ENCODE measurements around the gene PCDHGA2.
A peak's percentile ranks its signal among the peaks of the same experiment; 100 is the strongest.
"Not testable (repeated sequence)": the region's sequence is repeated elsewhere in the genome, so short reads cannot be mapped to it uniquely, and the experiment has no call there.

PCDHGA2 gene

DNA sequence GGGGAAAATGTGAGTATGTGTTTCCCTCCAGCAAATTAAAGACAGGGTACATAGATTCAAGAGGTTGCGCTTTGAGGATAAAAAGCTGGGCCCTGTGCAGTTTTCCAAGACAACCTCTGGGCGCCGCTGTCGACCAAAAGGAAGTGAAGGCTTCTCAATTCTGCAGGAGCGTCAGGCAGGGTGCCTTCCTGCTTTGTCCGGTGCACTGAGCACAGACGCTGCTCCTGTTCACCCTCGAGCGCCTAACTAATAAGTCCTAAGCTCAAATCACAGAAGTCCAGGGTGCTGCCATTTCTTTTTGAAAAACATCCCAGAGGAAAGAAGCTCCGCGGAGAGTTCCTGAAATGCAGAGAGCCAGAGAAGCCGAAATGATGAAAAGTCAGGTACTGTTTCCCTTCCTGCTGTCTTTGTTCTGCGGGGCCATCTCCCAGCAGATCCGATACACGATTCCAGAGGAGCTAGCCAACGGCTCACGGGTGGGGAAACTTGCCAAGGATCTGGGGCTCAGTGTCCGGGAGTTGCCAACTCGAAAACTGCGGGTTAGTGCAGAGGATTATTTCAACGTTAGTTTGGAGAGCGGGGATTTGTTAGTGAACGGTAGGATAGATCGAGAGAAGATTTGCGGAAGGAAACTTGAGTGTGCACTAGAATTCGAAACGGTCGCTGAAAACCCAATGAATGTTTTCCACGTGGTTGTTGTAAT is 11.5 kb downstream of the PCDHGA2 start, which contains the start of gene PCDHGB1:
Gene PCDHGB1 (plus strand): TSS at position 183 of the 703 bp plus-strand sequence. CDS start 162 bp downstream, at position 345.
- peak; percentile 45 for DNase-seq

DNA sequence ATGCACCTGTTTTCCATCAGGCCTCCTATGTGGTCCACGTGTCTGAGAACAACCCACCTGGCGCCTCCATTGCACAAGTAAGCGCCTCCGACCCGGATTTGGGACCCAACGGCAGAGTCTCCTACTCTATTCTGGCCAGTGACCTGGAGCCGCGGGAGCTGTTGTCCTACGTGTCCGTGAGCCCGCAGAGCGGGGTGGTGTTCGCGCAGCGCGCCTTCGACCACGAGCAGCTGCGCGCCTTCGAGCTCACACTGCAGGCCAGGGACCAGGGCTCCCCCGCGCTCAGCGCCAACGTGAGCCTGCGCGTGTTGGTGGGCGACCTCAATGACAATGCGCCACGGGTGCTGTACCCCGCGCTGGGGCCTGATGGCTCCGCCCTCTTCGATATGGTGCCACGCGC is 13.0 kb downstream of the PCDHGA2 start:
- DNase-seq = no peak

DNA sequence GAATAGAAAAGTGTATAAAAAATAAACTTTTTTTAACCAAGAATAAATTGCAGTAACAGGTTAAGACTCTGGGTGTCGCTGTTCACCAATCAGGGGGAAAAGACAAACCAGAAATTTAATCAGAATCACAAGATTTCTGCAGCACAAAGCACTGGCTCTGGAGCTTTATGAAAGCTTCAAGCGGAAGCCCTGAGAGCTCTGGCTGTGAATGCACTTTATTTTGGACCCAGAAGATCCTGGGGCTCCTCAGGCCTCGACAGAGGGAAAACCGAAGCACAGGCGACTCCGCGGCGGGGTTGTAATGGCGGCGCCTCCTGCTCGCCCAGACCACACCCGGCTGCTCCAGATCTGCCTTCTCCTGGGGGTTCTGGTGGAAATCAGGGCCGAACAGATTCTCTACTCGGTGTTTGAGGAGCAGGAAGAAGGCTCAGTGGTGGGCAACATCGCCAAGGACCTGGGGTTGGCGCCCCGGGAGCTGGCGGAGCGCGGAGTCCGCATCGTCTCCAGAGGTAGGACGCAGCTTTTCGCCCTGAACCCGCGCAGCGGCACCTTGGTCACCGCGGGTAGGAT is 16.4 kb downstream of the PCDHGA2 start, which contains the start of gene PCDHGA4:
Gene PCDHGA4 (plus strand): TSS at position 122 of the 570 bp plus-strand sequence. CDS start 87 bp downstream, at position 209.
- DNase-seq = no peak

DNA sequence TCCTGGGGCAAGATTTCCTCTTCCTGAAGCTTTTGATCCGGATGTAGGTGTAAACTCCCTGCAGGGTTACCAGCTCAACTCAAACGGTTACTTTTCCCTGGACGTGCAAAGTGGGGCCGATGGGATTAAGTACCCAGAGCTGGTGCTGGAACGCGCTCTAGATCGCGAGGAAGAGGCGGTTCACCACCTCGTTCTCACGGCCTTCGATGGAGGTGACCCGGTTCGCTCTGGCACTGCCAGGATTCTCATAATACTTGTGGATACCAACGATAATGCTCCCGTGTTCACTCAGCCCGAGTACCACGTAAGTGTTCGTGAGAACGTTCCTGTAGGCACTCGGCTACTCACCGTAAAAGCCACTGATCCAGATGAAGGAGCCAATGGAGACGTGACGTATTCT is 17.1 kb downstream of the PCDHGA2 start:
- DNase-seq = no peak

DNA sequence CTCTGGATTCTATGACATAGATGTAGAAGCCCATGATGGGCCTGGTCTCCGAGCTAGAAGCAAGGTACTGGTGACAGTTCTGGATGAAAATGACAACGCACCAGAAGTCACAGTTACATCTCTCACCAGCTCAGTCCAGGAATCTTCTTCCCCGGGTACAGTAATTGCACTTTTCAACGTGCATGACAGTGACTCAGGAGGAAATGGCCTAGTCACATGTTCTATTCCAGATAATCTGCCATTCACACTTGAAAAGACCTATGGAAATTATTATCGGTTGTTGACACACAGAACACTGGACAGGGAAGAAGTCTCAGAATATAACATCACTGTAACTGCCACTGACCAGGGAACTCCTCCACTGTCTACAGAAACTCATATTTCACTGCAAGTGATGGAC is 17.6 kb downstream of the PCDHGA2 start:
- DNase-seq = no peak

DNA sequence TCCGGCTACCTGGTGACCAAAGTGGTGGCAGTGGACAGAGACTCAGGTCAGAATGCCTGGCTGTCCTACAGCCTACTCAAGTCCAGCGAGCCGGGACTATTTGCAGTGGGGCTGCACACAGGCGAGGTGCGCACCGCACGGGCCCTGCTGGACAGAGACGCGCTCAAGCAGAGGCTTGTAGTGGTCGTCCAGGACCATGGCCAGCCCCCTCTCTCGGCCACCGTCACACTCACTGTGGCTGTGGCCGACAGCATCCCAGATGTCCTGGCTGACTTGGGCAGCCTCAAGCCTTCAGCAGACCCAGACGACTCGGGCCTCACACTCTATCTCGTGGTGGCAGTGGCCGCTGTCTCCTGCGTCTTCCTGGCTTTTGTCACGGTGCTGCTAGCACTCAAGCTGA is 18.4 kb downstream of the PCDHGA2 start:
- DNase-seq = no peak

DNA sequence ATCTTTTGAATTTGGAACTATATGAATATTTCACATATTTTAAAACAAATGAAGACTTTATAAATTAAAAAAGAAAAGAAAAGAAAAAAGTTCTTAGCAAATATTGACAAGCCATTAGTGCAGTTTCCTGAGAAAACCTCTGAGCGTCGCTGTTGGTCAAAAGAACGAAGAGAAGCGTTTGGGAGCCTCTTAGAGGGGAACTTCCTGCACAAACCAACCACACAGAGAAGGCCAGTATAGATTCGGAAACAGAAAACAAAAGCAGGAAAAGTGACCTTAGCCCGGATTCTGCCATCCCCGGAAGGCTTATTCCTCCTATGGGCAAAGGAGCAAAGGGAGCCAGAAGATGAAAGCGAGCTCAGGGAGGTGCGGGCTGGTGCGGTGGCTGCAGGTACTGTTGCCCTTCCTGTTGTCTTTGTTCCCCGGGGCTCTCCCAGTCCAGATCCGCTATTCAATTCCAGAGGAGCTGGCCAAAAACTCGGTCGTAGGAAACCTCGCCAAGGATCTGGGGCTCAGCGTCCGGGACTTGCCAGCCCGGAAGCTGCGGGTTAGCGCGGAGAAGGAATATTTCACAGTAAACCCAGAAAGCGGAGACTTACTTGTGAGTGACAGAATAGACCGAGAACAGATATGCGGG is 21.3 kb downstream of the PCDHGA2 start, which contains the start of gene PCDHGB2:
Gene PCDHGB2 (plus strand): TSS at position 205 of the 637 bp plus-strand sequence. CDS start 142 bp downstream, at position 347.
- DNase-seq = no peak

DNA sequence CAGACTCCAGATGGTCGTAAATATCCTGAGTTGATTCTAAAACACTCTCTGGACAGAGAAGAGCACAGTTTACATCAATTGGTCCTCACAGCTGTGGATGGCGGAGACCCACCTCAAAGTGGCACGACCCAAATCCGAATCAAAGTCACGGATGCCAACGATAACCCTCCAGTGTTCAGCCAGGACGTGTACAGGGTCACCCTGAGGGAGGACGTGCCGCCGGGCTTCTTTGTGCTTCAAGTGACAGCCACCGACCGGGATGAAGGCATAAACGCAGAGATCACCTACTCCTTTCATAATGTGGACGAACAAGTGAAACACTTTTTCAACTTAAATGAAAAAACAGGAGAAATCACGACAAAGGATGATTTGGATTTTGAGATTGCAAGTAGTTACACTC is 22.1 kb downstream of the PCDHGA2 start:
- no peak for DNase-seq

DNA sequence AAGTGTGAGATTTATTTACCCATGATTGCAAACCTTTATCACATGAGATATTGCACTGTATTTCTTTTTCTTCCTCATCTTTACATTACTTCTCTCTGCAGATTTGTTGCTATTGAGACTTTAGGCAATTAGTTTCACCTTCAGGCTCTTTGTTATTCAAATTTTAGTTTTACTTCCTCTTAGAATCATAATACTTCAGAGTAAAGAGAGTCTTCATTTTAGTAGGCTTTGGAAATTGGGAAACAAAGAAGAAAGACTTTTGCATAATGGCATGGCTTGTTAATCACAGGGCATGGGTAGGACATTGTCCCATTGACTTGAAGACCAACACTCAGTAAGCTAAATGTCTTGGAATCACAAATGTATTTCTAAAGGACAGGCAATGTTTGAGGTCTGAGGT is 24.2 kb downstream of the PCDHGA2 start:
- no peak for DNase-seq

DNA sequence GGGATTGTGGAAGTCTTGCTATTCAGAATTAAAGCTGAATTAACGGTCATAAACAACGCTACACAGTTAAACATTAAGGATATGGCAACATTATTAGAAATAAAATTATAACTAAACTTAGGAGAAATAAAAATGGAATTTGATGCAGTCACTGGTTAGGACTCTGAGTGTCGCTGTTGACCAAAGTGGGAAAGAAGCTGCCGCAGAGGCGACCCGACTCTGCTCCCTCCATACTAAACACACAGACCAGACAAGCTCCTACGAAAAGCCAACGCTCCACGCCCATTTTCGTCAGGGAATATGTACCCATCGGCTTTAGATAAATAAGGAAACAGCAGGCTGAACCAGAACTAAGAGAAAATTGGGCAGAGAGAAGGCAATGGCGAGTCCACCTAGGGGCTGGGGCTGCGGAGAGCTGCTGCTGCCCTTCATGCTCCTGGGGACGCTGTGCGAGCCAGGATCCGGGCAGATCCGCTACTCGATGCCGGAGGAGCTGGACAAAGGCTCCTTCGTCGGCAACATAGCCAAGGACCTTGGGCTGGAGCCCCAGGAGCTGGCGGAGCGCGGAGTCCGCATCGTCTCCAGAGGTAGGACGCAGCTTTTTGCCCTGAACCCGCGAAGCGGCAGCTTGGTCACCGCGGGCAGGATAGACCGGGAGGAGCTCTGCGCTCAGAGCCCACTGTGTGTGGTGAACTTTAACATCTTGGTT is 25.5 kb downstream of the PCDHGA2 start, which contains the start of gene PCDHGA5:
Gene PCDHGA5 (plus strand): TSS at position 211 of the 709 bp plus-strand sequence. CDS start 169 bp downstream, at position 380.
- DNase-seq = no peak

DNA sequence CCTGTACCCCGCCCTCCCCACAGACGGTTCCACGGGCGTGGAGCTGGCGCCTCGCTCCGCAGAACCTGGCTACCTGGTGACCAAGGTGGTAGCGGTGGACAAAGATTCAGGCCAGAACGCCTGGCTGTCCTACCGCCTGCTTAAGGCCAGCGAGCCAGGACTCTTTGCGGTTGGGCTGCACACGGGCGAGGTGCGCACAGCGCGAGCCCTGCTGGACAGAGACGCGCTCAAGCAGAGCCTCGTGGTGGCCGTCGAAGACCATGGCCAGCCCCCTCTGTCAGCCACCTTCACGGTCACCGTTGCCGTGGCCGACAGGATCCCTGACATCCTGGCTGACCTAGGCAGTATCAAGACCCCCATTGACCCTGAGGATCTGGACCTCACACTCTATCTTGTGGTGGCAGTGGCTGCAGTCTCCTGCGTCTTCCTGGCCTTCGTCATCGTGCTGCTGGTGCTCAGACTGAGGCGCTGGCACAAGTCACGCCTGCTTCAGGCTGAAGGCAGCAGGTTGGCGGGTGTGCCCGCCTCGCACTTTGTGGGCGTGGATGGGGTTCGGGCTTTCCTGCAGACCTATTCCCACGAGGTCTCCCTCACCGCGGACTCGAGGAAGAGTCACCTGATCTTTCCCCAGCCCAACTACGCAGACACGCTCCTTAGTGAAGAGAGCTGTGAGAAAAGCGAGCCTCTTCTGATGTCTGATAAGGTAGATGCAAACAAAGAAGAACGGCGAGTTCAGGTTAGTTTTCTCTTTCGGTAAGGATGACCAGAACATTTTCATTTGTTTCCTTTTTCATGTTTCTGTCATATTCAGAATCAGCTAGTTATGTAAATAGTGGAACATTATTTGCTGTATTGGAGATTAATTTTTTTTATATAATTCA is 27.7 kb downstream of the PCDHGA2 start:
- no peak for DNase-seq

DNA sequence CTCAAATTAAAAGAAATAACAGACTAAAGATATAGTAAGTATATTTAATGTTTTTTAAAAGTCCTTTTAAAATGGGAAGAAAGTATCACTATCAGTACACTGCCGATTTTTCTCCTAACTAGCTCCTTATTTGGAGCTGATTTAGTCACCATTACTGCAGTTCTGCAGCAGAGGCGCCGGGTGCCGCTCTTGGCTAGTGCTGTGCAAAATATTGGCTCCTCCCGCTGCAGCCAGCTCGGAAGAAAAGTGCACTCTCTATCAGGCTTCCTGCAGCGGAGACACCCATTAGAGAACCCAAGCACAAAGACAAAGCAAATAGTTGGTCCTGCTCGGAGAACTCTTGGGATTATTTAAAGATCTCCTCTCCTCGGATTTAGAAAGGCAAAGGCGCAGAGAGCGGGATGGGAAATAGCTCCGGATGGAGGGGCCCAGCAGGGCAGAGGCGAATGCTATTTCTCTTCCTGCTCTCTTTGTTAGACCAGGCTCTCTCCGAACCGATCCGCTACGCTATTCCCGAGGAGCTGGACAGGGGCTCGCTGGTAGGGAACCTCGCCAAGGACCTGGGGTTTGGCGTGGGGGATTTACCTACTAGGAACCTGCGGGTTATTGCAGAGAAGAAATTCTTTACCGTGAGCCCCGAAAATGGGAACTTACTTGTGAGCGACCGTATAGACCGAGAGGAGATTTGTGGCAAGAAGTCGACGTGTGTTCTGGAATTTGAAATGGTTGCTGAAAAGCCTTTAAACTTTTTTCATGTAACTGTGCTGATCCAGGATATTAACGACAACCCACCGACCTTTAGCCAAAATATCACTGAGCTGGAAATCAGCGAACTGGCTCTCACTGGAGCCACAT is 31.7 kb downstream of the PCDHGA2 start, which contains the start of gene PCDHGB3:
Gene PCDHGB3 (plus strand): TSS at position 249 of the 855 bp plus-strand sequence. CDS start 153 bp downstream, at position 402.
- DNase-seq = no peak

DNA sequence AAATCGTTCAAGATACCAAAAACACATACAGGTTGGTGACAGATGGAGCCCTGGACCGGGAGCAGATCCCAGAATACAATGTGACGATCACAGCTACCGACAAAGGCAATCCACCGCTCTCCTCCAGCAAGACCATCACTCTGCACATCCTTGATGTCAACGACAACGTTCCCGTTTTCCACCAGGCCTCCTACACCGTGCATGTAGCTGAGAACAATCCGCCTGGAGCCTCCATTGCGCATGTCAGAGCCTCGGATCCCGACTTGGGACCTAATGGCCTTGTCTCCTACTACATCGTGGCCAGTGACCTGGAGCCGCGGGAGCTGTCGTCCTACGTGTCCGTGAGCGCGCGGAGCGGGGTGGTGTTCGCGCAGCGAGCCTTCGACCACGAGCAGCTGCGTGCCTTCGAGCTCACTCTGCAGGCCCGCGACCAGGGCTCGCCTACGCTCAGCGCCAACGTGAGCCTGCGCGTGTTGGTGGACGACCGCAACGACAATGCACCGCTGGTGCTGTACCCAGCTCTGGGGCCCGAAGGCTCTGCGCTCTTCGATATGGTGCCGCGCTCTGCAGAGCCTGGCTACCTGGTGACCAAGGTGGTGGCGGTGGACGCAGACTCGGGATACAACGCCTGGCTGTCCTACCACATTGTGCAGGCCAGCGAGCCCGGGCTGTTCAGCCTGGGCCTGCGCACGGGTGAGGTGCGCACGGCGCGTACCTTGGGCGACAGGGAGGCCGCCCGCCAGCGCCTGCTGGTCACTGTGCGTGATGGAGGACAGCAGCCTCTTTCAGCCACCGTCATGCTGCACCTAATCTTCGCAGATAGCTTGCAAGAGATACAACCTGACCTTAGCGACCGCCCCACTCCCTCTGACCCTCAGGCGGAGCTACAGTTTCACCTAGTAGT is 33.3 kb downstream of the PCDHGA2 start:
- no peak for DNase-seq

DNA sequence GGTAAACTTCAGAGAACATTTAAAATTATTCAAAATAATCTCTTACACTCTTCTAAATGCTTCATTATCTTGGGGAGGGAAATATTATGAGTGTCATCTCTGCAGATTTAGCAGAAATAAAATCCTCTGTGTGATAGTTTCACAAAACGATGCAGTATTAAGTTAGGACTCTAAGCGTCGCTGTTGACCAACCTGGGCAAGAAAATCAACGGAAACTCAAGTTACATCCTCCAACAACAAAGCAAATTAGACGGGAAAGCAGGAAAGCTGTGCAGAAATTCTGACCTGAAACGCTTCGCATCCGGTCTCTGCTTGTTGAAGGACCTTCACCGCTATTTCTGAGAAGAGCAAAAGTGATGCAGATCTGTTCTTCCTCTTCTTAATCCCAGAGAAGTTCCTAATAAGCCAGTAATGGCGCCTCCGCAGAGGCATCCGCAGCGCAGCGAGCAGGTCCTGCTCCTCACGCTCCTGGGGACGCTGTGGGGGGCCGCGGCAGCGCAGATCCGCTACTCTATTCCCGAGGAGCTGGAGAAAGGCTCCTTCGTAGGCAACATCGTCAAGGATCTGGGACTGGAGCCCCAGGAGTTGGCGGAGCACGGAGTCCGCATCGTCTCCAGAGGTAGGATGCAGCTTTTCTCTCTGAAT is 35.2 kb downstream of the PCDHGA2 start, which contains the start of gene PCDHGA6:
Gene PCDHGA6 (plus strand): TSS at position 219 of the 645 bp plus-strand sequence. CDS start 193 bp downstream, at position 412.
- DNase-seq = no peak

DNA sequence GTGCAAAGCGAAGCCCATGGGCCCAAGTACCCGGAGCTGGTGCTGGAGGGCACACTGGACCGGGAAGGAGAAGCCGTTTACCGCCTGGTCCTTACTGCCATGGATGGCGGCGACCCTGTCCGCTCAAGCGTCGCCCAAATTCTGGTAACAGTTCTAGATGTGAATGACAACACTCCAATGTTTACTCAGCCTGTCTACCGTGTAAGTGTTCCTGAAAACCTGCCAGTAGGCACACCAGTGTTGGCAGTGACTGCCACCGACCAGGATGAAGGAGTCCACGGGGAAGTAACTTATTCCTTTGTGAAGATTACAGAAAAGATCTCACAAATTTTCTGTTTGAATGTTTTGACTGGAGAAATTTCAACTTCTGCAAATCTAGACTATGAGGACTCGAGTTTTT is 36.1 kb downstream of the PCDHGA2 start:
- no peak for DNase-seq

DNA sequence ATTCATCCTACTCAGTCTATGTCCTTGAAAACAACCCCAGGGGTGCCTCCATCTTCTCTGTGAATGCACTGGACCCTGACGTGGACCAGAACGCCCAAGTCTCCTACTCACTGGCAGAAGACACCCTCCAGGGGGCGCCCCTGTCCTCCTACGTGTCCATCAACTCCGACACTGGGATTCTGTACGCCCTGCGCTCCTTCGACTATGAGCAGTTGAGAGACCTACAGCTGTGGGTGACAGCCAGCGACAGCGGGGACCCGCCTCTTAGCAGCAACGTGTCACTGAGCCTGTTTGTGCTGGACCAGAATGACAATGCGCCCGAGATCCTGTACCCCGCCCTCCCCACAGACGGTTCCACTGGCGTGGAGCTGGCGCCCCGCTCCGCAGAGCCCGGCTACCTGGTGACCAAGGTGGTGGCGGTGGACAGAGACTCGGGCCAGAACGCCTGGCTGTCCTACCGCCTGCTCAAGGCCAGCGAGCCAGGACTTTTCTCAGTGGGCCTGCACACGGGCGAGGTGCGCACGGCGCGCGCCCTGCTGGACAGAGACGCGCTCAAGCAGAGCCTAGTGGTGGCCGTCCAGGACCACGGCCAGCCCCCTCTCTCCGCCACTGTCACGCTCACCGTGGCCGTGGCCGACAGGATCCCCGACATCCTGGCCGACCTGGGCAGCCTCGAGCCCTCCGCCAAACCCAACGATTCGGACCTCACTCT is 37.0 kb downstream of the PCDHGA2 start:
- not testable (repeated sequence) for DNase-seq

DNA sequence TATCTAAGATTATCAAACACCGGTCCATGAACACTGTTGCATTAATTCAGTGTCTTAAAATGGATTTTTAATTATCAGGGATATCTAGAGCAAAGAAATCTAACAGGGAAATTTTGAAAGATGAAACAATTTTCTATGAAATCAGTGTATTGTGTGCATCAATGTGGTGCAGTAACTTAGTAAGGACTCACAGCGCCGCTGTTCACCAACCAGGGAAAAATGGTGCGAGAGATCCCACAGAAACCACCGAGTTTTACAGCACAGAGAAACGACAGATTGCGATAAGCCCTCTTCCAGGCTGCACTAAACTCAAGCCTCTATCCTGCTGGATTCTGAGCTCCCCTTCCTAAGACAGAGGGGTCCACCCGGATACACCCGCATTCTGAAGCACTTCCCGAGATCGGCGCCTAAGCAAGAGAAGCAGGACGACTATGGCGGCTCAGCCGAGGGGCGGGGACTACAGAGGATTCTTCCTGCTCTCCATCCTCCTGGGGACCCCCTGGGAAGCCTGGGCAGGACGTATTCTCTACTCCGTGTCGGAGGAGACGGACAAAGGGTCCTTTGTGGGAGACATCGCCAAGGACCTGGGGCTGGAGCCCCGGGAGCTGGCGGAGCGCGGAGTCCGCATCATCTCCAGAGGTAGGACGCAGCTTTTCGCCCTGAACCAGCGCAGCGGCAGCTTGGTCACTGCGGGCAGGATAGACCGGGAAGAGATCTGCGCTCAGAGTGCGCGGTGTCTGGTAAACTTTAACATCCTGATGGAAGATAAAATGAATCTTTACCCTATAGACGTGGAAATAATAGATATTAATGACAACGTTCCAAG is 44.1 kb downstream of the PCDHGA2 start, which contains the start of gene PCDHGA7:
Gene PCDHGA7 (plus strand): TSS at position 274 of the 826 bp plus-strand sequence. CDS start 158 bp downstream, at position 432.
- DNase-seq = peak; percentile 60

Data from NCI-H2227 treated with DMSO at 0.1 percent for 48 hours (cell line).